Trophoblast cell (in vitro differentiated cells and primary cell): ENCODE data around the gene RAB35.

Source experiments
- DNase-seq, 2 donors: peaks; one replicate each; pipeline ENCODE4 v3.0.0-alpha.2; 2016
- H2AFZ ChIP-seq: 2 replicates; pipeline ENCODE4 v1.6.1; 2013; ENCODE audit warnings: low read length, moderate library complexity, mild to moderate bottlenecking; ENCODE audit not compliant: insufficient read depth, poor library complexity
- H2AK5ac ChIP-seq: 2 replicates; pipeline ENCODE4 v1.6.1; 2013; ENCODE audit warnings: mild to moderate bottlenecking, low read length
- H2BK120ac ChIP-seq: 2 replicates; pipeline ENCODE4 v1.6.1; 2013; ENCODE audit warnings: low read length, mild to moderate bottlenecking, moderate library complexity; ENCODE audit not compliant: insufficient read depth, poor library complexity
- H2BK12ac ChIP-seq: 2 replicates; pipeline ENCODE4 v1.6.1; 2013; ENCODE audit warnings: mild to moderate bottlenecking, low read length, moderate library complexity
- H2BK5ac ChIP-seq: 2 replicates; pipeline ENCODE4 v1.6.1; 2013; ENCODE audit warnings: low read length, low read depth, moderate library complexity, mild to moderate bottlenecking; ENCODE audit not compliant: poor library complexity
- H3K14ac ChIP-seq: 2 replicates; pipeline ENCODE4 v1.6.1; 2013; ENCODE audit warnings: mild to moderate bottlenecking, low read length
- H3K18ac ChIP-seq: 2 replicates; pipeline ENCODE4 v1.6.1; 2013; ENCODE audit warnings: mild to moderate bottlenecking, low read length
- H3K23ac ChIP-seq: 2 replicates; pipeline ENCODE4 v1.6.1; 2013; ENCODE audit warnings: low read length
- H3K27ac ChIP-seq: 2 replicates; pipeline ENCODE4 v1.5.1; 2013; ENCODE audit warnings: low read depth, mild to moderate bottlenecking, inconsistent platforms, low read length, moderate library complexity
- H3K27me3 ChIP-seq: 2 replicates; pipeline ENCODE4 v1.6.1; 2013; ENCODE audit warnings: inconsistent platforms, mild to moderate bottlenecking, low read length, moderate library complexity; ENCODE audit not compliant: insufficient read depth
- H3K36me3 ChIP-seq, 2 experiments: 1 replicate in 1 of 2; 2 replicates in 1 of 2; pipeline ENCODE4 v1.6.1; 2013; ENCODE audit warnings: low read length in 2 of 2, mild to moderate bottlenecking in 2 of 2, moderate library complexity in 1 of 2; ENCODE audit not compliant: insufficient read depth in 2 of 2, control insufficient read depth in 1 of 2
- H3K4ac ChIP-seq: 2 replicates; pipeline ENCODE4 v1.6.1; 2013; ENCODE audit warnings: low read depth, mild to moderate bottlenecking, low read length, moderate library complexity
- H3K4me1 ChIP-seq, 2 experiments: 1 replicate in 1 of 2; 2 replicates in 1 of 2; pipeline ENCODE4 v1.6.1; 2013; ENCODE audit warnings: low read length in 2 of 2, mild to moderate bottlenecking in 2 of 2, moderate library complexity in 1 of 2; ENCODE audit not compliant: insufficient read depth in 2 of 2, control insufficient read depth in 1 of 2
- H3K4me2 ChIP-seq: 2 replicates; pipeline ENCODE4 v1.6.1; 2013; ENCODE audit warnings: inconsistent platforms, mild to moderate bottlenecking, low read length, moderate library complexity
- H3K4me3 ChIP-seq: 2 replicates; pipeline ENCODE4 v1.5.1; 2013; ENCODE audit warnings: mild to moderate bottlenecking, low read depth, low read length, inconsistent platforms
- H3K79me1 ChIP-seq: one replicate; pipeline ENCODE4 v1.6.1; 2013; ENCODE audit warnings: low read length
- H3K79me2 ChIP-seq: 2 replicates; pipeline ENCODE4 v1.6.1; 2013; ENCODE audit warnings: low read length, mild to moderate bottlenecking; ENCODE audit not compliant: control insufficient read depth, insufficient read depth, poor library complexity
- H3K9ac ChIP-seq: 2 replicates; pipeline ENCODE4 v1.6.1; 2013; ENCODE audit warnings: mild to moderate bottlenecking, low read length
- H3K9me3 ChIP-seq: 2 replicates; pipeline ENCODE4 v1.6.1; 2013; ENCODE audit warnings: low read depth, mild to moderate bottlenecking, control low read depth, inconsistent platforms, low read length; ENCODE audit not compliant: insufficient read depth
- H4K12ac ChIP-seq: 2 replicates; pipeline ENCODE4 v1.6.1; 2013; ENCODE audit warnings: low read depth, mild to moderate bottlenecking, low read length, moderate library complexity
- H4K8ac ChIP-seq: 2 replicates; pipeline ENCODE4 v1.6.1; 2013; ENCODE audit warnings: low read depth, mild to moderate bottlenecking, low read length, moderate library complexity
- H4K91ac ChIP-seq: one replicate; pipeline ENCODE4 v1.6.1; 2013; ENCODE audit warnings: low read depth, mild to moderate bottlenecking, low read length, moderate library complexity
- WGBS: extraction: QIAGEN DNeasy Blood & Tissue Kit; methylation state at CpG from one replicate; pipeline ENCODE4 v1.1.7; 2013; ENCODE audit warnings: missing lambda C conversion rate; ENCODE audit not compliant: insufficient read length, insufficient coverage; ENCODE audit errors: extremely low coverage; 5-methylcytosine and 5-hydroxymethylcytosine counted together

RAB35 gene

DNA sequence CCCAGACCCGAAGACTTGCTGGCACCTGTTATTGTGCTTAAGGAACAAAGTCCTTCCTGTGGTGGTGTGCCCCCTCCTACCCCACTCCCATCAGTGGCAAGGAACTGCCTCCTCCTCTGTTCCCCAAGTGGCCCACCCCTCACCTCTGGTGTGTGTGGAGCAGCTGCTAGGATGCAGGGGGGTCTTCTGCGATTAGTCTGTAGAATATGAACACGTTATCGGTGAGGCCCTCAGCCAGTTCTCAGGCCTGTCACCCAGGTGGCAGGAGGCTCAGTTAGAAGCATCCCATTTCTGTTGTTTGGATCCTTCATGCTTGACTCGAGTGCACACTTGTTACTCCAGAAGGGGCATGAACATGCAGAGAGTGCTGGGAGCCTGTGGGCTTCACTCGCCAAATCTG lies 39.3 kb downstream of the RAB35 start:
- no CpG with 5 or more reads among the region's 6 CpGs for WGBS

DNA sequence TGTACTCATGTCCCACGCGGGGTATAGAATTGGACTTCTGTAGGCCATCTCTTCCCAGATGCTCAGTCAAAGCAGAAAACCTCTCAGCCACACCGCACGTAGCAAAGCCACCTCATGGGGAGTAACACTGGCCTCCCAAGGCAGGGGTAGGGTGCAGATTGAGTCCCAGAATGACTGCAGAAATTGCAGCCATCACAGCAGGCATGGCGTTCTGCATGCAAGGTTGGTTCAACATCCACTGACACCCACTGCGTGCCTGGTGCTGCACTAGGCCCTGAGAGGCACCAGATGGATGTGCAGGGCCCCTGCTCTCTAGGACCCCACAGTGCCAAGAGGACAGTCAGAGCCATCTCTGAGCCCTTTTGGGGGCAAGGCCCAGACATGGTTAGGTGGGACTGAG lies 39.9 kb downstream of the RAB35 start:
- no peak overlapping the region for H4K8ac ChIP-seq
- no peaks in the 10 kb centered on the region for H3K79me2 ChIP-seq
- no peak overlapping the region for H3K18ac ChIP-seq
- H3K36me3 ChIP-seq, result peaks cover 0 to 3% of the 10 kb centered on the region in 2 experiments
- H3K79me1 ChIP-seq, result no peaks in the 10 kb centered on the region
- no peak overlapping the region for H4K12ac ChIP-seq
- no peak overlapping the region for H2BK5ac ChIP-seq
- no peak overlapping the region for H3K14ac ChIP-seq
- no peak overlapping the region for H2BK12ac ChIP-seq
- H3K4me3 ChIP-seq, result peak overlapping the region; percentile 1
- H4K91ac ChIP-seq, result no peak overlapping the region
- H3K27ac ChIP-seq, result no peak overlapping the region
- H2AFZ ChIP-seq, result no peak overlapping the region
- no peak overlapping the region for H3K4me2 ChIP-seq
- no peak overlapping the region for H3K23ac ChIP-seq
- H3K4me1 ChIP-seq, result peaks cover 6 to 7% of the 10 kb centered on the region in 2 experiments
- H3K4ac ChIP-seq, result no peak overlapping the region
- H3K27me3 ChIP-seq, result no peaks in the 10 kb centered on the region
- H2BK120ac ChIP-seq, result no peak overlapping the region
- no CpG with 5 or more reads among the region's 6 CpGs for WGBS
- H3K9ac ChIP-seq, result no peak overlapping the region
- no peaks in the 10 kb centered on the region for H3K9me3 ChIP-seq
- DNase-seq, result no peak
- no peak overlapping the region for H2AK5ac ChIP-seq

More for the DNA sequence above, 39.3 kb downstream of the RAB35 start:
- Histone ChIP-seq H3K4me1 (peaks cover 6 to 7% of the 10 kb centered on the region in 2 experiments), H3K27ac (no peak overlapping the region), H2BK12ac (no peak overlapping the region), H4K8ac (no peak overlapping the region), H4K91ac (no peak overlapping the region), H3K4ac (no peak overlapping the region), H2AFZ (no peak overlapping the region), H3K79me1 (no peaks in the 10 kb centered on the region), H4K12ac (no peak overlapping the region), H3K23ac (no peak overlapping the region), H3K14ac (no peak overlapping the region), H2BK5ac (no peak overlapping the region), H3K36me3 (peaks cover 0 to 2% of the 10 kb centered on the region in 2 experiments), H2AK5ac (no peak overlapping the region), H3K18ac (no peak overlapping the region), H3K9ac (no peak overlapping the region), H3K4me2 (no peak overlapping the region), H3K4me3 (no peak overlapping the region), H3K9me3 (no peaks in the 10 kb centered on the region), H2BK120ac (no peak overlapping the region), H3K79me2 (no peaks in the 10 kb centered on the region), H3K27me3 (no peaks in the 10 kb centered on the region)
- no peak for DNase-seq

DNA sequence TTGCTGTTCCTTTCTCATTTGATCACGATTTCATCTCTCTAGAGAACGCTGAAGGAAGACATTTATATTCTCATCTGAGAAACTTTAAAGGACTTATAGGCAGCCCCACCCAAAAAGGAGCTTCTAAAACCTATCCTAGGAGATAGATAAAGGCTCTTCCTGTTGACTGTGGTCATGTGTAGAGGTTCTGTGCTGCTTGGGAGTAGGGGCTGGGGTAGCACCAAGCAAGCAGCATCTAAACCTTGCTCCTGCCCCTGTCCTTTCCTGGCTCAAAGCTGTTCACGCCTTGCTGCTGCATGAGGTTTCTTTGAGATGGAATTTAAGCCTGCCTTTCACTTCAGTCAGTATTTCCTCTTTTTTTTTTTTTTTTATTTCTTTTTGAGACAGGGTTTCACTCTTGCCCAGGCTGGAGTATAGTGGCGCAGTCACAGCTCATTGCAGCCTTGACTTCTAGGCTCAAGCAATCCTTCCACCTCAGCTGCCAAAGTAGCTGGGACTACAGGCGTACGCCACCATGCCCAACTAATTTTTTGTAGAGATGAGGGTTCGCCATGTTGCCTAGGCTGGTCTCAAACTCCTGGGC lies 41.4 kb downstream of the RAB35 start:
- Histone ChIP-seq H2BK12ac (no peak overlapping the region), H3K36me3 (peaks cover 0 to 4% of the 10 kb centered on the region in 2 experiments), H3K27me3 (no peaks in the 10 kb centered on the region), H3K9ac (no peak overlapping the region), H3K4me1 (peaks cover 6 to 7% of the 10 kb centered on the region in 2 experiments), H2AFZ (no peak overlapping the region), H4K12ac (no peak overlapping the region), H3K79me2 (no peaks in the 10 kb centered on the region), H3K9me3 (no peaks in the 10 kb centered on the region), H3K79me1 (no peaks in the 10 kb centered on the region), H3K4me2 (no peak overlapping the region), H2AK5ac (no peak overlapping the region), H4K8ac (no peak overlapping the region), H3K27ac (no peak overlapping the region), H3K14ac (no peak overlapping the region), H3K18ac (no peak overlapping the region), H2BK5ac (no peak overlapping the region), H2BK120ac (no peak overlapping the region), H3K4ac (no peak overlapping the region), H3K23ac (no peak overlapping the region), H4K91ac (no peak overlapping the region), H3K4me3 (no peak overlapping the region)
- no CpG with 5 or more reads among the region's 7 CpGs for WGBS
- DNase-seq, result no peak

DNA sequence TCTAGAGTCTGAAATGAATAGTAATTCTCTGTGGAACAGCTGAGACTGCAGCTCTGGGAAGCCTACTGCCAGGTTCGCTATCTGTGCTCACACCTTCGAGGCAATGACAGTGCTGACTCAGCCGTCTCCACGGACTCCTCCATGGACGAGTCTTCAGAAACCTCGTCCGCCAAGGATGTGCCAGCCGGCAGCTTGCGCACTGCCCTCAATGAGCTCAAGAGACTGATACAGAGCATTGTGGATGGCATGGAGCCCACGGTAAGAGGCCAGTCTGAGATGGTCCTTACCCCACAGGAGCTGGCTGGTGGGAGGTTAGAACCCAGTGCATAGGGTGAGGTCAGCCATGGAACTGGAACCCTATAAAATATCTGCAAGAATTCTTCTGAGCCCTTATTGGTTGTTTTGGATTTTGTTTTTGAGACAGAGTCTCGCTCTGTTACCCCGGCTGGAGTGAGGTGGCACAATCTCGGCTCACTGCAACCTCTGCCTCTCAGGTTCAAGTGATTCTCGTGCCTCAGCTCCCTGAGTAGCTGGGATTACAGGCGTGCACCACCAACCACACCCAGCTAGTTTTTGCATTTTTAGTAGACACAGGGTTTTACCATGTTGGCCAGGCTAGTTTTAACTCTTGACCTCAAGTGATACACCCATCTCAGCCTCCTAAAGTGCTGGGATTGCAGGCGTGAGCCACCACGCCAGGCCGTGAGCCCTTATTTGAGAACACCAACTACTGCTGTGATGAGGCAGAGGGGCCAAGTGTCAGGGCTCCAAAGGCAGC lies 43.9 kb downstream of the RAB35 start:
- Histone ChIP-seq H2AK5ac (no peak overlapping the region), H4K12ac (no peak overlapping the region), H4K8ac (no peak overlapping the region), H2BK120ac (no peak overlapping the region), H3K4me3 (no peak overlapping the region), H3K79me2 (no peaks in the 10 kb centered on the region), H3K4me1 (no peaks in the 10 kb centered on the region), H3K79me1 (no peaks in the 10 kb centered on the region), H3K23ac (no peak overlapping the region), H3K9ac (no peak overlapping the region), H2BK5ac (no peak overlapping the region), H3K27me3 (no peaks in the 10 kb centered on the region), H3K14ac (no peak overlapping the region), H3K9me3 (no peaks in the 10 kb centered on the region), H3K36me3 (peaks cover 0 to 4% of the 10 kb centered on the region in 2 experiments), H3K4me2 (no peak overlapping the region), H4K91ac (no peak overlapping the region), H2BK12ac (no peak overlapping the region), H3K27ac (no peak overlapping the region), H3K4ac (no peak overlapping the region), H3K18ac (no peak overlapping the region), H2AFZ (no peak overlapping the region)
- WGBS, result no CpG with 5 or more reads among the region's 18 CpGs
- no peak for DNase-seq
